Measurements from ENCODE around the gene SYT1.
"Not testable (repeated sequence)": the region's sequence is repeated elsewhere in the genome, so short reads cannot be mapped to it uniquely, and the experiment has no call there.

SYT1 gene

DNA sequence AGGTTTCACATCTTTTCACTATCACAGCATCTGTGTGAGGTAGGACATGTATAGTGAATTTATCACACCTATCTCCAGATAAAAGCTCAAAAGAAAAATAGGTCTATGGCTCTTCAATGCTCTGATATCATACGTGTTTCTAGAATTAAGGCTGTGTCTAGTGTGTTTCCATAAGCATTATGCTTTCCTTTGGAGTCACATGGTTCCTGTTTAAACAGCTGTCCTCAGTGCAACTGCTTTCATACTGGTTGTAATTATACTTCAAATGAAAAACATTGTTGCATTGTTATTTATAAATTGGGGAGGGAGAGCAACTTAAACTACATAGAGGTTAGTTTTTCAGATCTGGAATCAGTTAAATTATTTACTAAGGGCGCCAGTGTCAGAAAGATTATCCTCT lies 151.6 kb downstream of the SYT1 start:
- Histone ChIP-seq H3K27me3 (ENCODE audit: control insufficient read depth in 1 of 2, insufficient read depth in 2 of 2, low read length in 2 of 2) (no peaks in the 10 kb centered on the region), H3K27ac (ENCODE audit: low read length) (no peak overlapping the region), H3K9me3 (ENCODE audit: control insufficient read depth in 2 of 2, low read length in 2 of 2) (no peaks in the 10 kb centered on the region), H3K4me1 (ENCODE audit: control insufficient read depth, insufficient read depth, low read length) (no peaks in the 10 kb centered on the region), H3K4me3 (ENCODE audit: low read length in 2 of 2) (no peak overlapping the region), H3K9ac (ENCODE audit: low read length in 2 of 2) (no peak overlapping the region), H3K36me3 (ENCODE audit: control insufficient read depth in 2 of 2, insufficient read depth in 2 of 2, low read length in 2 of 2) (no peaks in the 10 kb centered on the region)

- no peaks in the 10 kb centered on the region for H3K9me3 ChIP-seq (ENCODE audit: control insufficient read depth in 2 of 2, low read length in 2 of 2)
- H3K27ac ChIP-seq (ENCODE audit: low read length): no peak overlapping the region
- H3K4me1 ChIP-seq (ENCODE audit: control insufficient read depth, insufficient read depth, low read length): no peaks in the 10 kb centered on the region
- no peaks in the 10 kb centered on the region for H3K36me3 ChIP-seq (ENCODE audit: control insufficient read depth in 2 of 2, insufficient read depth in 2 of 2, low read length in 2 of 2)
- no peak overlapping the region for H3K4me3 ChIP-seq (ENCODE audit: low read length in 2 of 2)
- H3K9ac ChIP-seq (ENCODE audit: low read length in 2 of 2): no peak overlapping the region
- no peaks in the 10 kb centered on the region for H3K27me3 ChIP-seq (ENCODE audit: control insufficient read depth in 1 of 2, insufficient read depth in 2 of 2, low read length in 2 of 2)
These were observed 155.1 kb downstream of the SYT1 start for GRCh38 chr12:79019672-79020071.

GRCh38 chr12:79020106-79020505 lies 155.5 kb downstream of the SYT1 start:
- Histone ChIP-seq H3K4me1 (ENCODE audit: control insufficient read depth, insufficient read depth, low read length) (no peaks in the 10 kb centered on the region), H3K27me3 (ENCODE audit: control insufficient read depth in 1 of 2, insufficient read depth in 2 of 2, low read length in 2 of 2) (no peaks in the 10 kb centered on the region), H3K9ac (ENCODE audit: low read length in 2 of 2) (no peak overlapping the region), H3K4me3 (ENCODE audit: low read length in 2 of 2) (no peak overlapping the region), H3K36me3 (ENCODE audit: control insufficient read depth in 2 of 2, insufficient read depth in 2 of 2, low read length in 2 of 2) (no peaks in the 10 kb centered on the region), H3K9me3 (ENCODE audit: control insufficient read depth in 2 of 2, low read length in 2 of 2) (no peaks in the 10 kb centered on the region), H3K27ac (ENCODE audit: low read length) (no peak overlapping the region)

DNA sequence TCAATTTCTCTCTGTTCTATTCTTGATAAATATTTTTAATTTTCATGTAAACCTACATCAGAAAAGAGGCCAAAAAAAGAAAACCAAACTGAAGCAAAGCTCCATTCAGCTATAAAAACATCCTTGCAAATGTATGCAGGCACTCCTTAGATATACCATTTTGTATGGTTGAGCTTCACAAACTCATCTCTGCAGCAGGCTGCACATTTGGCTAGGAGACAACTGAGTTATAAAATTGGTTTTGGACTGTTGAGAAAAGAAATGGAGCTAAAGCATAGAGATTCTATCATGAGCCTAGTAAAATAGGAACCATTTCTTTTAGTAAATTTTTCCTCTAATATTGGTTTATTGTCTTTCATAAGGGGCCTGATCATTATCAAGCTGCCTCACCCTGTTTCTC lies 156.4 kb downstream of the SYT1 start:
- H3K4me3 ChIP-seq (ENCODE audit: low read length in 2 of 2): no peak overlapping the region
- no peak overlapping the region for H3K27ac ChIP-seq (ENCODE audit: low read length)
- no peak overlapping the region for H3K9ac ChIP-seq (ENCODE audit: low read length in 2 of 2)
- H3K36me3 ChIP-seq (ENCODE audit: control insufficient read depth in 2 of 2, insufficient read depth in 2 of 2, low read length in 2 of 2): no peaks in the 10 kb centered on the region
- H3K4me1 ChIP-seq (ENCODE audit: control insufficient read depth, insufficient read depth, low read length): no peaks in the 10 kb centered on the region
- H3K9me3 ChIP-seq (ENCODE audit: control insufficient read depth in 2 of 2, low read length in 2 of 2): no peaks in the 10 kb centered on the region
- H3K27me3 ChIP-seq (ENCODE audit: control insufficient read depth in 1 of 2, insufficient read depth in 2 of 2, low read length in 2 of 2): no peaks in the 10 kb centered on the region

DNA sequence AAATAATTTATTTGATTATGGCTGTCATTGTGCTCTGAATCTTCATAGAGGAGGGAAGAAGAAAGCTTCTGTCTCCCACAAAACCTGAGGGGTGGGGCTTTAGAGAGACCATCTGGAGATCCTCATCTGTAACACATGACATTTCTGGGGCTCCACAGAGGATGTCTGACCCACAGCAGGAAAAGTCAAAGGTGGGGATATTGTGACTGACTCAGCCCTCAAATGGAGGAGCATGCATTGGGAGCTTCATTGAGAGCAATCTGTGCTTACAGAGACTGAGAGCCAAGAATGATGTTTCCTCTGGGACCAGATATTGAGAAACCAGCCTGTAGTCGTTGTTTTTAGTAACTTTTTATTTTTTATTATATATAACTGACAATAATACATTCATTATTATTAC lies 158.7 kb downstream of the SYT1 start:
- Histone ChIP-seq H3K4me3 (ENCODE audit: low read length in 2 of 2) (no peak overlapping the region), H3K36me3 (ENCODE audit: control insufficient read depth in 2 of 2, insufficient read depth in 2 of 2, low read length in 2 of 2) (no peaks in the 10 kb centered on the region), H3K4me1 (ENCODE audit: control insufficient read depth, insufficient read depth, low read length) (no peaks in the 10 kb centered on the region), H3K27me3 (ENCODE audit: control insufficient read depth in 1 of 2, insufficient read depth in 2 of 2, low read length in 2 of 2) (no peaks in the 10 kb centered on the region), H3K9me3 (ENCODE audit: control insufficient read depth in 2 of 2, low read length in 2 of 2) (no peaks in the 10 kb centered on the region), H3K27ac (ENCODE audit: low read length) (no peak overlapping the region), H3K9ac (ENCODE audit: low read length in 2 of 2) (no peak overlapping the region)

- Histone ChIP-seq H3K27me3 (ENCODE audit: control insufficient read depth in 1 of 2, insufficient read depth in 2 of 2, low read length in 2 of 2) (no peaks in the 10 kb centered on the region), H3K4me3 (ENCODE audit: low read length in 2 of 2) (no peak overlapping the region), H3K9ac (ENCODE audit: low read length in 2 of 2) (no peak overlapping the region), H3K36me3 (ENCODE audit: control insufficient read depth in 2 of 2, insufficient read depth in 2 of 2, low read length in 2 of 2) (no peaks in the 10 kb centered on the region), H3K4me1 (ENCODE audit: control insufficient read depth, insufficient read depth, low read length) (no peaks in the 10 kb centered on the region), H3K27ac (ENCODE audit: low read length) (no peak overlapping the region), H3K9me3 (ENCODE audit: control insufficient read depth in 2 of 2, low read length in 2 of 2) (no peaks in the 10 kb centered on the region)
These were observed 159.2 kb downstream of the SYT1 start for GRCh38 chr12:79023784-79024183.

GRCh38 chr12:79033788-79034187 lies 169.2 kb downstream of the SYT1 start:
- Histone ChIP-seq H3K9me3 (ENCODE audit: control insufficient read depth in 2 of 2, low read length in 2 of 2) (no peaks in the 10 kb centered on the region), H3K36me3 (ENCODE audit: control insufficient read depth in 2 of 2, insufficient read depth in 2 of 2, low read length in 2 of 2) (no peaks in the 10 kb centered on the region)

GRCh38 chr12:79044748-79045147 lies 180.2 kb downstream of the SYT1 start:
- H3K27ac ChIP-seq (ENCODE audit: low read length); H3K9ac ChIP-seq (ENCODE audit: low read length in 2 of 2); H3K4me1 ChIP-seq (ENCODE audit: control insufficient read depth, insufficient read depth, low read length); H3K27me3 ChIP-seq (ENCODE audit: control insufficient read depth in 1 of 2, insufficient read depth in 2 of 2, low read length in 2 of 2); H3K4me3 ChIP-seq (ENCODE audit: low read length in 2 of 2); H3K9me3 ChIP-seq (ENCODE audit: control insufficient read depth in 2 of 2, low read length in 2 of 2); H3K36me3 ChIP-seq (ENCODE audit: control insufficient read depth in 2 of 2, insufficient read depth in 2 of 2, low read length in 2 of 2): not testable (repeated sequence)

More at GRCh38 chr12:79033788-79034187, 169.2 kb downstream of the SYT1 start:
- no peaks in the 10 kb centered on the region for H3K4me1 ChIP-seq (ENCODE audit: control insufficient read depth, insufficient read depth, low read length)
- H3K27me3 ChIP-seq (ENCODE audit: control insufficient read depth in 1 of 2, insufficient read depth in 2 of 2, low read length in 2 of 2): no peaks in the 10 kb centered on the region
- H3K9ac ChIP-seq (ENCODE audit: low read length in 2 of 2): no peak overlapping the region
- no peak overlapping the region for H3K4me3 ChIP-seq (ENCODE audit: low read length in 2 of 2)
- no peak overlapping the region for H3K27ac ChIP-seq (ENCODE audit: low read length)

DNA sequence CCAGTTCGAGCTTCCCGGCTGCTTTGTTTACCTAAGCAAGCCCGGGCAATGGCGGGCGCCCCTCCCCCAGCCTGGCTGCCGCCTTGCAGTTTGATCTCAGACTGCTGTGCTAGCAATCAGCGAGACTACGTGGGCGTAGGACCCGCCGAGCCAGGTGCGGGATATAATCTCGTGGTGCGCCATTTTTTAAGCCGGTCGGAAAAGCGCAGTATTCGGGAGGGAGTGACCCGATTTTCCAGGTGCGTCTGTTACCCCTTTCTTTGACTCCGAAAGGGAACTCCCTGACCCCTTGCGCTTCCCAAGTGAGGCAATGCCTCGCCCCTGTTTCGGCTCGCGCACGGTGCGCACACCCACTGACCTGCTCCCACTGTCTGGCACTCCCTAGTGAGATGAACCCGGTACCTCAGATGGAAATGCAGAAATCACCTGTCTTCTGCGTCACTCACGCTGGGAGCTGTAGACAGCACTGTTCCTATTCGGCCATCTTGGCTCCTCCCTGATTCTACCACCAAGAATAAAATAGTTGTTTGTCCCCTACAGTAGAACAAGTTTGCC lies 180.7 kb downstream of the SYT1 start:
- not testable (repeated sequence) for H3K4me1 ChIP-seq (ENCODE audit: control insufficient read depth, insufficient read depth, low read length); H3K36me3 ChIP-seq (ENCODE audit: control insufficient read depth in 2 of 2, insufficient read depth in 2 of 2, low read length in 2 of 2); H3K27me3 ChIP-seq (ENCODE audit: control insufficient read depth in 1 of 2, insufficient read depth in 2 of 2, low read length in 2 of 2); H3K9ac ChIP-seq (ENCODE audit: low read length in 2 of 2); H3K9me3 ChIP-seq (ENCODE audit: control insufficient read depth in 2 of 2, low read length in 2 of 2); H3K4me3 ChIP-seq (ENCODE audit: low read length in 2 of 2); H3K27ac ChIP-seq (ENCODE audit: low read length)

GRCh38 chr12:79046021-79046420 lies 181.4 kb downstream of the SYT1 start:
- Histone ChIP-seq H3K9me3 (ENCODE audit: control insufficient read depth in 2 of 2, low read length in 2 of 2) (no peaks in the 10 kb centered on the region), H3K4me3 (ENCODE audit: low read length in 2 of 2) (no peak overlapping the region), H3K9ac (ENCODE audit: low read length in 2 of 2) (no peak overlapping the region), H3K27ac (ENCODE audit: low read length) (no peak overlapping the region), H3K27me3 (ENCODE audit: control insufficient read depth in 1 of 2, insufficient read depth in 2 of 2, low read length in 2 of 2) (no peaks in the 10 kb centered on the region), H3K36me3 (ENCODE audit: control insufficient read depth in 2 of 2, insufficient read depth in 2 of 2, low read length in 2 of 2) (no peaks in the 10 kb centered on the region), H3K4me1 (ENCODE audit: control insufficient read depth, insufficient read depth, low read length) (no peaks in the 10 kb centered on the region)

DNA sequence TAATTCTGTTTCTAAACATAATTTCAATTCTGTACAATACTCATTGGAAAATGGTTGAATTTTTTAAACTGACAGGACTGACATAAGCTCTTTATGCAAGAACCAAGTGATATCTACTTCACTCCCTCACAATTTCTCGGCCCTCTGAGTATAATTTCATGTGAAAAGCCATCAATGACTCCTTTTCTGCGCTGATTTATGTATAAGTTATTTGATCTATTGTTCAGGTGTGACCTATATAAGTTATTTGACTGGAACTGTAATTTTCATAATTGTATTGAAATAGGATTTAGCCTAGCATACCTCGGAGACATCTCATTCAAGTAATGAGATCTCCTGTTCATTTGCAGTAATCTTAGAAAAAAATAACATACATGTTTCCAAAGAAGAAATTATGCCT lies 184.4 kb downstream of the SYT1 start:
- H3K27ac ChIP-seq (ENCODE audit: low read length): no peak overlapping the region
- no peaks in the 10 kb centered on the region for H3K36me3 ChIP-seq (ENCODE audit: control insufficient read depth in 2 of 2, insufficient read depth in 2 of 2, low read length in 2 of 2)
- no peak overlapping the region for H3K4me3 ChIP-seq (ENCODE audit: low read length in 2 of 2)
- H3K27me3 ChIP-seq (ENCODE audit: control insufficient read depth in 1 of 2, insufficient read depth in 2 of 2, low read length in 2 of 2): no peaks in the 10 kb centered on the region
- no peaks in the 10 kb centered on the region for H3K9me3 ChIP-seq (ENCODE audit: control insufficient read depth in 2 of 2, low read length in 2 of 2)
- H3K9ac ChIP-seq (ENCODE audit: low read length in 2 of 2): no peak overlapping the region
- no peaks in the 10 kb centered on the region for H3K4me1 ChIP-seq (ENCODE audit: control insufficient read depth, insufficient read depth, low read length)

All from stomach smooth muscle (tissue), 2 donors.